NCI-H2029 treated with DMSO at 0.1 percent for 48 hours (cell line): ENCODE data around the gene FCAMR.

Experiments
- DNase-seq: peaks from one replicate; lab custom pipeline; 2025; lab: John Stamatoyannopoulos, UW

FCAMR gene

GRCh38 chr1:206992790-206993189 is 22.5 kb upstream of the FCAMR start:
- DNase-seq = no peak

DNA sequence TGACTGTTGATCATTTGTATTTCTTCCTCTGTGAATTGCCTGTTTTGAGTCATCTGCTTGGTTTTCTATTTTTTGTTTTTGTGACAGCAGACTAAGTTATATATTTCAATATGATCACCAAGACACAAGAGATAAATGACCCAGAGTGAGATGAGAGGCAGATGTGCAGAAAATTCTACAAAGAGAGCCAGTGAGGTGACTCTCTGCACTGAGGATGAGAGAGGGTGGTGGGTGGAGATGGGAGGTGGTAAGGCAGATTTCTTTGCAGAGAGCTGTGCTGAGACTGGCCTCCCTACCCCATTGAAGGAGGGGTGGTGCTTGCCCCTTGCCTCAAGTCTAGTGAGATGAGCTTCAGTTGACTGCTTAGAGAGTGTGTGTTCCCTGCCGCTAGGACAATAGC is 17.6 kb upstream of the FCAMR start:
- DNase-seq = no peak

DNA sequence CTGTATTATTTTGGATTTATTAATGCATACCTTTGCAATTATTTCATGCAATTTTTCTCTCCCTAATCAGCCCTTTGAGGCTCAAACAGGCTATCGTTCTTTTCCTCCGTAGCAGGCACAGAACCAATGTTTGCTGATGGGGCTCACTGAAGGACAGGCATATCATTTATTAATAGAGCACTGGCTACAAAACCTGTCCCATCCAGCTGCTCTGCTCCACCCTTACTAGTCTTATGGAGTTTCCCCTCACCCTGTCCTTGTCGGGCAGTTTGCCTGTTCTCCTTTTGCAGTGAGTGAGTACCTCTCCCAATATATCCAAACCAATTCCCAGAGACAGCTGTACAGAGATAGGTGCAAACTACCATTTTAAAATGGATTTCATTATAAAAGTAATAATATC is 16.6 kb upstream of the FCAMR start:
- DNase-seq = no peak

GRCh38 chr1:206986402-206986801 is 16.1 kb upstream of the FCAMR start:
- no peak for DNase-seq

- DNase-seq = no peak
Measured at GRCh38 chr1:206985162-206985749, 15.0 kb upstream of the FCAMR start.

DNA sequence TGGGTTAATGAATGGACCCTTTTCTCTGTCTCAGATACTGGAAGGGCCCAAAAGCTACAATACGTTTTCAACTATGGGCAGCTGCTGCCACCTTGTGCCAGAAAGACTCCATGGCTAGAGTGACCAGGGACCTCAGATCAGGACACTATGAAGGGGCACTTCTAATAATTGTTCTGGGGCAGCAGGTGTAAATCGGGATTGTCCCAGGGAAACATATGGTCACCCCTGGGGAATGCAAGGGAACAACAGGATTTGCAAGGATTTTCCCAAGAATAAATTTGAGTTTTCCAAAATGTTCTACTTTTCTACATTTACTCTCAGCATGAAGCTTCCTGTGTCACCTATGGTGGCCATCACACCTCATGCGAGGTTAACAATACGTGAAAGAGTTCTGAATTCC is 12.0 kb upstream of the FCAMR start:
- DNase-seq = peak; percentile 42

DNA sequence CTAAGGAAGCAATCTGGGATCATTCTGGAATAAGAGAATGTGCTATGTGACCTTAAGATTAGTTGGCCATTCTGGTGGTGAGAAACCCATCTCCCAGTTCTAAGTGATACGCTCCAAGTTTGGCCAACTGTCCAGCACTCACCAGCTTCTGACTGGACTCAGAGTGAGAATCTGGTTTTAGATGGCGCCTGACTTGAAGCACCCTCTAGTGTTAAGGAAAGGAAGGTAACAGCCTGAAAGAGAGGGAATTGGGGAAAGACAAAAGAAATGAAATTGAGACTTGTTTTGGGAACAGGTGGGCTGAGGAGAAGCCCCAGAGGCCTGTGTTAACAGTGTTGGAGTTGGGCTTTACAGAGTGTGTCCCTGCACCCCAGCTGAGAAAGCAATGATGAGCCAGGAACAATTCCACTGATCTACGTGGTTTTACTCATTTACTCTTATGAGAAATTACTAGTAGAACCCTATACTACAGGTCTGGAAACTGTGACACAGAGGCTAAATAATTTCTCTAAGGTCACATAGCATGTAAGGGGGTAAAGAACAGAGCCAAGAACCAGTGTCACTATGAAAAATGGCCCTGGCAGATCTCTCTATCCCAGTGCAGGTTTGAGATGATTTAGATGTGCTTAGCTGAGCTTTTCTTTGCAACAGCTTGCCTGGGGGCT is 9.3 kb upstream of the FCAMR start:
- DNase-seq = no peak

GRCh38 chr1:206978259-206978658 is 8.0 kb upstream of the FCAMR start:
- no peak for DNase-seq

DNA sequence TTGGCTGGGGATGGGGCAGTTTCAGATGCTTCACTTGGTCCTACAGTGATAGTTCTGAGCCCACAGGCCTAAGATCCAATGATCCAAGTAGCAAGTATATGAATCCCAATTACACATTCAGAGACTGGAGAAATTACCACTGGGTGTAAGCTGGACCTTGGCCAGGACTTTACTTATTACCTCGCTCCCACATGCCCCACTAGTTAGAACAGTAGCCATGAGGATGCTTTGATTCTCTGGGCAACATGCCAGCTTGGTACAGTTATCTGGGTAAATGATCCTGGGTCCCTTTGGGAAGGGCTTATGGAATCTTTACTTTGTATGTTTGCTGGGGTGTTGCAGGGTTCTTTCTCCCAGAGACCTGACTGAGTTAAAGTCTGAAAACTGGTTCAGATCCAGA is 5.0 kb upstream of the FCAMR start:
- no peak for DNase-seq

- DNase-seq = no peak
Measured at GRCh38 chr1:206974140-206974539, 3.9 kb upstream of the FCAMR start.

DNA sequence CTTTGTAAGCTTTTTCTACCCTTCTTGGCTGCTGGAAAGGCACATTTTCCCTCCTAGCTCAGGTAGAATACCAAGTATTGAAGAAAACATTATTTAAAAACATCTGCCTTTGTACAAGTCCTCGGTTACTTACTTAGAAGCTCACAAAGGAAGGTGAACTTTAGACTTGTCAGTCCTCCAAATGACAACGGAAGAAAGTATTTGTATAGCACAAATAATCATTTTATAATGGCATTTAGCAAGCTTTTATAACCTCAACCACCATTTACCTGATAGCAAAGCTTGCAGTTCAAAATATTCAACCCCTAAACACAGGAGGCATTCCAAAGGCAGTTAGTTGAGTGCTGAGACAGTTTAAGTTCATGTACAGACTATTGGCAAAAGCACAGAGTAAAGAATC is 2.5 kb upstream of the FCAMR start:
- DNase-seq = no peak

DNA sequence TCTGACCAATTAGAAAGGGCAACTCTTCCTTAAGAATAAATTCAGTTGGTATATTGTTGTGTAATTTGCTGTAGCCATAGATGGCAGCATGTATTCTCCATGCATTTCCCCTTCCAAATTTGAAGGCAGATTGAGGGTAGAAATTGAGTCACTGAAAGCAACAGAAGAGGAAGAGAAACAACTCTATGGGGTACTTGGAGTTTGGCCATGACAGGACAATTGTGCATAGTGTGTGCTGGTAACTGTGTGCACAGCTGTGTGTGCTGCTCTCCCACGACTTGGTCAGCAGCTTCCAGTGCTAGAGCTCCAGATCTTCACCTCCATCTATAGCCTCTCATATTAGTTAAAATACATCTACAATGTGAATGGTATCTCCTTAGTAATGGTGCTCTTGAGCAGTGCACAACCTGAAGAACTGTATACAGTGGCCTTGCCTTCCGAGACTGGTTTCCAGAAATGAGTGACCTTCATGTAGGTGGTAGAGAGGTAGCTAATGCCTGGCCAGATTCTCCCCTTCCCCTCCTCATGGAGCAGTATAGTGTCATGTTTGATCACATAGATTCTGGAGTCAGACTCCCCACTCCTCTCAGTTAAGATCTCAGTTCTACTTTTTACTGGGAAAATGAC is 882 bp upstream of the FCAMR start:
- DNase-seq = no peak

DNA sequence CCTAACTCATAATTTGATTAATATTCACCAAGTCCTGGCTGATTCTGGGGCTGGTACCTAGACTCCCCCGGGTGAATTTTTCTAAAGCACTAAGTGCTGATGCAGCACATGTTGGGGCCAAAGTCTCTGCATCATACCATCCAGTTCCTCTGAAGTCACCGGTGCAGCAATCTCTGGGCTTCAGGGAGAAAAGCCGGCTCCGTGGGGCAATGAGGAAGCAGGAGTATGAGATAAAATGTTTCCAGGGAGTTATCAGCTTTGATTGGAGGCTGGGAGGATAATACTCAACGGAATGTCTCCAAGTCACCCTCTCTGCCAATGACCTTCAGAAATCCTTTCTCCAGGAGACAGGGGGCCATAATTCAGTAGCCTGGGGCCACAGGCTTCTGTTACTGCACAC is 1.2 kb downstream of the FCAMR start:
- DNase-seq = no peak

GRCh38 chr1:206967096-206967849 is 3.0 kb downstream of the FCAMR start:
- DNase-seq = peak; percentile 27

DNA sequence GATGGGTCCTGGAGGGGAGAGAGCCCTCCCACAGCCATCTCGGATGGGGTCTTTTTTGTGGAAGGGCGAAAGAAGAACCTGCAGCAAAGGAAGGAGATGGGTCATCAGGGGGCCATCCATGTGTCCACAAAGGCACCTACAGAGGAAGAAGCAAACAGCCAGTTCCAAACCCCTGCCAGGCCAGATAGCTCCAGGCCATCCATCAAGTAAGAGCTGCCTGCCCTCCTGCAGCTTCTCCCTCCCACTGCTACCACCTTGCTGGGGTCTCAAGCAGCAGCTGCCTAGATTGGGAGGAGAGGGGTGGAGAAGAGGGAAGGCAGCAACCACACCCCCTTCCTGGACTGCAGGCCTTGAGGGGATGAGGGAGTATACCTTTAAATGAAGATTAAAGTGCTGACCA is 4.5 kb downstream of the FCAMR start:
- DNase-seq = no peak

- no peak for DNase-seq
Measured at GRCh38 chr1:206963740-206964139, 6.5 kb downstream of the FCAMR start.

- no peak for DNase-seq
Measured at GRCh38 chr1:206963119-206963712, 7.0 kb downstream of the FCAMR start.

- no peak for DNase-seq
Measured at GRCh38 chr1:206962272-206962671, 8.0 kb downstream of the FCAMR start.

DNA sequence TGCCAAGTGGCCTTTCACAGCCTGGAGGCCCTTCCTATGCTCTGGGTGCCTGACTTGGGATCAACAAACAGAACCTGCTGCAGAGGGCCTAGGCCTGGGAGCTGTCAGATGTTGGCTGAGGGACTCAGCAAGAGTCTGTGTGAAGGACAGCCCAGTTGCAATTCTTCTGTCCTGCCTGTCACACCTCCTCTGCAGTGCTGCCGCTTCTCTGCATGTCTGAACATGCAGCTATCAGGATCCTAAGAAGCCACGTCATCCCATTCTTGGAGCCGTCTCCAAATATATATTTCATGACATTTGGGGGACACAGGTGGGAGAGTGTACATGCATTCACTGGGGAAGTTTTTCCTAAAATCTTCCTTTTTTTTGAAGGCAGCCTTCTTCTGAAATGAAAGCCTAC is 8.6 kb downstream of the FCAMR start:
- no peak for DNase-seq

DNA sequence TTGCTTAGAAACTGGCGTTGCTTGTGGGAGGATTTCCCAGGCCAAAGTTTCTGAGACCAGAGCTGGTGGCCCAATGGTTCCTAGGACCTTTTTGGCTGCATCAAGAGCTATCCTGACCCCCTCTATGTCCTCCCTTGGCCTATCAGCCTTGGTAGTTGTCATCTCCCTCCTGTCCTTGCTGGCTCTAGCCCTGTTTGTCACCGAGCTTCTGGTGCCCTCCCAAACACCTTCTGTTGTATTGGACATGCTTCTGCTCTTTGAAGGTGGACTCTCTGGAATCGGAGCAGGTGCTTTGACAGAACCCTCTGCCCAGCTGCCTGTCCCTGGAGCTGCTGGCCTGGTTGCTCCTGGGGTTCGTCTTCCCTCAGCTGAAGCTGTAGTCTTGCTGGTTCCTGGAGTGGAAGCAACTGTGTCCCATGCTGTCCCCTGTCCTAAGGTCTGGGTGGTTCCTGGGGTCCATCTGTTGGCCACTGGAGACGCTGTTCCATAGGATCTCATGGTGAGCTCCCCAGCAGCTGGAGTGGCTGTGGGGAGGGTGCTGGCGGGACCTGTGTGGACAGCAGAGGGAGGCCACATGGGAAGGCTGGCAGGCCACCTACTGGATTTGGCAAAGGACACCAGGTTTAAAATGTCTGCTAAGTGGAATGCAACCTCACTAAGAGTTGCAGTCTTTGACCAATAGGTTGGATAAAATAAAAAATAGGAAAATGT is 9.4 kb downstream of the FCAMR start:
- DNase-seq = no peak

GRCh38 chr1:206958144-206958543 is 12.1 kb downstream of the FCAMR start:
- DNase-seq = no peak

- DNase-seq = no peak
Measured at GRCh38 chr1:206957639-206958038, 12.6 kb downstream of the FCAMR start.
